Camera-type eye (tissue), 1 donor: Measurements from ENCODE around the gene SPAG16. TPM values are rescaled to one million over a fixed set of nuclear protein-coding genes. Genes with fewer than 3 reads are reported as not detected.

Experiments used
- total RNA-seq: library from RNA; depleted of rRNA; stranded (reverse); fragments of >200 nt; gene quantifications from one replicate; pipeline ENCODE4 v1.2.3, GENCODE V29; 2014

SPAG16 gene
- total RNA-seq: 69.2 TPM

DNA sequence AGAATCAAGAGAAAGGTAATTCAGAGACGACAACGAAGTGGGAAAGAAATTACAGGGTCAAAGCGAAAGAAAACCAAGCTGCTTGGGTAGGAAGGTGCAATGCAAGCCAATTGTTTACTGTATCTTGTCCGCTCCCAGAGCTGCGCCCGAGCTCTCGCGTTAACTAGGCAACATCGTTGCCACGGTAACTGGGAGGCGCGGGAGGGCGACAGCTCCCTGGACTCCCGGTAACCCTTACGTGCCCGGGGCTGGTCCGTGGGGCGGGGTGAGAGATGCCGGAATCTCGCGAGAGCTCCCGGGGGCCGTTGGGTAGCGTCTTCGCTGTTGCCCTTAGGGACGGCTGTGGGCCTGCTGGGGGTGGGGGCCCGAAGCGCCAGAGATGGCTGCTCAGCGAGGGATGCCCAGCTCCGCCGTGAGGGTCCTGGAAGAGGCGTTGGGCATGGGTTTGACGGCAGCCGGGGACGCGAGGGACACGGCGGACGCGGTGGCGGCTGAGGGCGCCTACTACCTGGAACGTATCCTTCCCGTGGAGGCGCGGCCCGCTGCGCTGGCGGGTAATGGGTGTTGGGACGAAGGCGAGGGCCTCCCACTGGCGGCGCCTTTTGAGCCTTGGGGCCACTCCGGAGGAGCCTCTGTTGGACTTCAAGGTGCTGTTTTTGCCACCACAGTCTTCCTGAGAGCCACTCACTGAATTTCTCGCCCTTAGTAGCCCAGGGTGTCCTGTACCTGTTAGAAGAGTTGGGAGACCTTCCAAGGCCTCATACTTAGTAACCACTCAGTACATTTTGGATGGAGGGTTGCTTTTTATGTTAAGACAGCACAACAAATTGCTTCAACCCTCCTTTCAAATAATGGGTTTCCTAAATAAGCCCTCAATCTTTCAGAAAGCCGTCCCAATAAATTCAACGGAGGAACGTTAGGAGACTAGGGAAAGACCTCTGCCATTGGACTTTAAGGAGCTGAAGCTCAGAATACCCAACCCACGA is at the start of gene SPAG16:
Gene SPAG16, plus strand, starts transcription at position 360 of the 986 bp plus-strand sequence.

DNA sequence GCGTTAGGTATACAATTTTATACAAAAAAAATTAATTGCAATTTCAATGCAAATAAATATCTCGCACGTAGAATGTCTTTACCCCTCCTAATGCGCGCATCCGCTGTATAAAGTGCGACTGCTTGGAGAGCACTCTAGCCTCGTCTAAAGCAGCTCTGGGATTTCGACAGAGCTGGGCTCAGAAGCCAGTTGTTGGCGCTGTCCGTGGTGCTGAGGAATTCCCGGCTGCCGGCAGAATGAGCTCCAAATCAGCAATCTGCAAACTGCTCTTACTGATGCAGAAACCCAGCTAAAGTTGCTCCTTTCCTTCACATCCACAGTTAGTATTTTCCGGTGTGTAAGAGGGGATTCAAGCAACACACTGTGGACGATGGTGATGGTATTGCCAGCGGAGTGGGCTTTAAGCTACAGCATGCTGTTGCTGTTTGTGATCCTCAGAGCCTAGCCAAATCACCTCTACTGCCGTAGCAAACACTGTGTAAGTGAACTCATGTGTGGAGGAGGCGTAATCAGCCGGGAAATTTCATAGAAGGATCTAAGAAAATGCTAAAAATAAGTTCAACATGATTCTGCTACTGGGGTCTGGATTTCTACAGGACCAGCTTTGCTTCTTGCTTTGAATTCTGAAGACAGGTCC is 1126.8 kb downstream of the SPAG16 start, which contains the start of gene VWC2L:
Gene VWC2L, plus strand, starts transcription at position 137 of the 637 bp plus-strand sequence. CDS start 3,140 bp downstream, outside the sequence.

Other genes with a start within 250 kb of the SPAG16 start
- gene IKZF2, start 132.9 kb upstream of the SPAG16 start, total RNA-seq: 29.0 TPM